Fibroblast of skin of abdomen (primary cell): ENCODE measurements around the gene ZNF695.

Experiments
- DNase-seq: peaks from one replicate; pipeline ENCODE4 v3.0.0-alpha.2; 2013

The ZNF695 gene

DNA sequence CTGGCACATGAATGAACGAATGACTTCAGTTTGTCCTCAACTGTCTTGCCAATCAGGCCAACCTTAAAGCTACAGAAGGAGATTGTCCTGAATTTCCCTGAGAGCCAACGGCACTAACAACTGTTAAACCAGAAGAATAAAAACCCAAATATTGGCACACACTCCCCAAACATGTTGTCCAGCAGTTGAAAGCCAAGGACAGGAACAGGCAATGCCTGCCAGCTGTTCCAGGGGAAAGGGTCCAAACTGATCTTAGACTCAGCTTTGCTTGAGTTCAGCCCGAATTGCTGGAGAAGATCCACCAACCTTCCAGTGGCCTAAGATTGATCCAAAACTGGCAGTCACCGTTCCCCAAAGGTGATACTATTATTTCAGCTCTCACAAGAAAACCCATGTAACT, 53.7 kb downstream of the ZNF695 start:
- DNase-seq: no peak

DNA sequence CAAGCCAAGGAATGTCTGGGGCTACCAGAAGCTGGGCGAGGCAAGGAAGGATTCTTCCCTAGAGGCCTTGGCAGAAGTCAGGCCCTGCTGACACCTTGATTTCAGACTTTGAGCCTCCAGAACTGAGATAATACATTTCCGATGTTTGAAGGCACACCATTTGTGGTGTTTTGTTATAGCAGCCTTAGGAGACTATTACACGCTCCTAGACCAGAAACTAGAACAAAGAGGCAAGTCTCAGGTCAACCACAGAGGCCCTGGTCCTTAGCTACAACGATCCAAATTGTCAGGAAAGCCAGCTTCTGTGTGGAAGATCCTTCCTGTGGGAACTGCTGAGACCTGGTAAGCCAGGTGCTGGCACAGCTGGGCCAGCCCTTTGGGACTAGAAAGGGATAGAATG, 56.4 kb downstream of the ZNF695 start:
- no peak for DNase-seq

DNA sequence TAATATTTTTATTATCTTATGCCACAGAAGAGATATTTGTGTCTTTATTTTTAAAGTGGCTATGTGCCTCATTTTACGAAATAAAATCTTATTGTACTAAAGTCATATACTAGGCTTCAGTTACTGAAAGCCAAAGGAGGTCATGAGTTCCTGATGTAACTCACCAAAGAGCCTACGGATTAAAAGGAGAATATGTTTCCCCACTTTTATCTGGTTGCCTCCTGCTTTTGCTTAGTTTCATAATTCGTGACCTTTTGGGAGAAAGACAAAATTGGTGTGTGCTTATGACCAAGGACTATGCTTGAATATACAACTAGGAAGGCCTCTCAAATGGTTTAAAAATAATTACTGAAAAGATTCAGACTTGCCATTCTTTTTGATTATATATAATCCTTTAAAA, 57.9 kb downstream of the ZNF695 start:
- no peak for DNase-seq

DNA sequence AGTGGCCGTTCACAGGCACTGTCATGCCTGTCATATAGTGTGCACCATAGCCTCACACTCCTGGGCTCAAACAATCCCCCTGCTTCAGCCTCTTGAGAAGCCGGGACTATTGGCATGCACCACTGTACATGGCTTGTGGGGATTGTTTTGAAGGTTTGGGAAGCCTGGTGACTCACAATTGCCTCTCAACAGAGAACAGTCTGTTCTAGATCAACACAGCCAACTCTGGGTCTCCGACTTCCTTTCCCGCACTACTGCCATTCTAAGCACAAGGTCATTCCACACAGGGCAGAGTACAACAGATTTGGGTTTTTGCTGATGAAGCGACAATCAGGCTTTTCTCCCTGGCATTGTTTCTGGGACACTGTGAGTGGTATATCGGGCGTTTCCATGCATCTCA, 60.6 kb downstream of the ZNF695 start:
- DNase-seq: peak; percentile 1

DNA sequence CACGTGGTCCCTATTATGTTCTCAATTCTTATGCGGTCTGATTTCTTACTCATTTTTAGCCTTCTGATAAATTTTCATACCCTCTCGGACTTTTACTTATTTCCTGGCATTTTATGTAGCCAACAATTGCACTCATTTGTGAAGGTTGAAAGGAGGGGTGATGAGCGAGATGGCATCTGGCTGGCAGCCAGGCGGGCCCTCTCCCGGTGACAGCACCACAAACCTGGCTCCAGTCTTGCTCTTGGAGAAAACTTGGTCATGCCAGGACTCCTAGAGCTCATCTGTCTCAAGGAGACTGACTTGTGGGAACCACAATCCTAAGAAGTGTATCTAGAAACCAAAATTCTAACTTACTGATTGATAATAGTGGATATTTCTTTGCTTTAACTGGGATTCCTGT, 61.5 kb downstream of the ZNF695 start:
- DNase-seq: no peak
